Fibroblast of skin of right biceps (primary cell): Measurements from ENCODE around the gene HES1.
"Not testable (repeated sequence)": the region's sequence is repeated elsewhere in the genome, so short reads cannot be mapped to it uniquely, and the experiment has no call there.

Experiments
- DNase-seq: peaks from one replicate; pipeline ENCODE4 v3.0.0-alpha.2; 2013

Gene HES1

GRCh38 chr3:194142156-194142910, 6.4 kb downstream of the HES1 start:
- DNase-seq: peak; percentile 30

- DNase-seq: no peak
These were observed 9.8 kb downstream of the HES1 start for GRCh38 chr3:194145702-194146101.

GRCh38 chr3:194147679-194148078, 11.7 kb downstream of the HES1 start:
- DNase-seq: no peak

- DNase-seq: peak; percentile 71
These were observed 12.4 kb downstream of the HES1 start for GRCh38 chr3:194148383-194148782.

DNA sequence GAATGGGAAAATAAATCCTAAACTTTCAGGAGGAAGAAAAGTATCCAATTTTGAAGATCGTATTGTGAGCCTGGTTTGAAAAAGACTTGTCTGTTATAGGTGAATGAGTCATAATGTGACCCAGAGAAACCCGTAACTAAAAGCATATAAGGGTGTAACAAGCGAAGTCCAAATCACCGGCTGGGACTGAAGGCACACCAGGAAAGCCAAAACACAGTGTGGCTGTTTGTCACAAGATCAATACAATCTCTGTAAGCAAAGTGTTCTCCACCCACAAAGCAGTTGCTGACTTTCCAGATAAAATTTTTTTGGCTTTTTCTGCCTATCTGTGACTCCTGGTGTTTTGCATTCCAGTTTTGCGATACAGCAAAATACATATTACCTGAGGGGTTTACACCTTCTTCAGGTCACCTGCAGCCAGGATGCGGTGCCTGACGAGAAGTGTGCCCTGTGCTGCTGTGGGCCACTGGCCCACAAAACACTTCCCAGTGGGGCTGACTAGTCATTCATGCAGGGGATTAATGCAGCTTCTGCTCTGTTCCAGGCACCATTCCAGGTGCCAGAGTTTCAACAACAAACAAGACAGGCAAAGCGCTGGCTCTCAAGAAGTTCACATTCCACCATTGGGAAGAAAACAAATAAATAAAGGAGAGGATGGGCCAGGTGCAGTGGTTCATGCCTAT, 14.4 kb downstream of the HES1 start:
- DNase-seq: no peak

- not testable (repeated sequence) for DNase-seq
These were observed 15.0 kb downstream of the HES1 start for GRCh38 chr3:194150935-194151302.

GRCh38 chr3:194154346-194154745, 18.4 kb downstream of the HES1 start:
- DNase-seq: no peak

DNA sequence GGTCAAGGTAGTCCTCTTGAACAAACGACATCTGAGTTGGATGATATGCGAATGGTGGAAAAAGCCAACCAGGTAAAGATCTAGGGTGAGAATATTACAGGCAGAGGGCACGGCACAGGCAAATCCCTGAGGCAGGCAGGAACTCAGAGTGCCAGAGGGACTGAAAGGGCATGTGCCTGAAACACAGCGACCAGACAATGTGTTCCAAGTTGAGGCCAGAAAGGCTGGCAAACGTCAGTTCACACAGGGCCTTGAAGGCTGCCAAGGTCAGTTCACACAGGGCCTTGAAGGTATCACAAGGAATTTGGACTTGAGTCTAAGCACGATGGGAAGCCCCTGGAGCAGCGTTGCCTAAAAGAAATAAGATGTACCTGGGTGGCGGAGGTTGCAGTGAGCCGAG, 20.1 kb downstream of the HES1 start:
- DNase-seq: no peak

DNA sequence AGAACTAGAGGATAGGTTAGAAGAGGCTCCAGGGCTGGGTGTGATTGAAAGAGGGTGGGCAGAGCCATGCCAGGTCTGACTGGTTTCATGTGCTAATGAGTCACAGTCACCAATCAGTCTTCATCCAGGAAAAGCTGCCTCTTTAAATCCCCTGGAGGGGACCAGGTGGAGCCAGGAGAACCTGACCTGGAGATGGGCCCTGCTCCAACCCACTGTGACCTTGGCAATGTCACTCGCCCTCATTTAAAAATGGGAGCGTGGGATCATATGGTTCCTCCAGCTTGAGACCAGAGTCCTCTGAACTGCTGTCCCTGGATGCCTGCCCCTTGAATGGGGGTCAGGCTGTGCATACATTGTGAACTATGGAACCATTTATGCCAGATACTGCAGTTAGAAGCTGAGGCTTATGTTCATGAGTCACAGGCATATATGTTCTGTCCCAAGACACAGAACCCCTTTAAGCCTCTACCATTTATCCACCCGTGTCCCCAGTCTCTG, 23.0 kb downstream of the HES1 start:
- no peak for DNase-seq

- DNase-seq: no peak
These were observed 24.2 kb downstream of the HES1 start for GRCh38 chr3:194160158-194160557.

DNA sequence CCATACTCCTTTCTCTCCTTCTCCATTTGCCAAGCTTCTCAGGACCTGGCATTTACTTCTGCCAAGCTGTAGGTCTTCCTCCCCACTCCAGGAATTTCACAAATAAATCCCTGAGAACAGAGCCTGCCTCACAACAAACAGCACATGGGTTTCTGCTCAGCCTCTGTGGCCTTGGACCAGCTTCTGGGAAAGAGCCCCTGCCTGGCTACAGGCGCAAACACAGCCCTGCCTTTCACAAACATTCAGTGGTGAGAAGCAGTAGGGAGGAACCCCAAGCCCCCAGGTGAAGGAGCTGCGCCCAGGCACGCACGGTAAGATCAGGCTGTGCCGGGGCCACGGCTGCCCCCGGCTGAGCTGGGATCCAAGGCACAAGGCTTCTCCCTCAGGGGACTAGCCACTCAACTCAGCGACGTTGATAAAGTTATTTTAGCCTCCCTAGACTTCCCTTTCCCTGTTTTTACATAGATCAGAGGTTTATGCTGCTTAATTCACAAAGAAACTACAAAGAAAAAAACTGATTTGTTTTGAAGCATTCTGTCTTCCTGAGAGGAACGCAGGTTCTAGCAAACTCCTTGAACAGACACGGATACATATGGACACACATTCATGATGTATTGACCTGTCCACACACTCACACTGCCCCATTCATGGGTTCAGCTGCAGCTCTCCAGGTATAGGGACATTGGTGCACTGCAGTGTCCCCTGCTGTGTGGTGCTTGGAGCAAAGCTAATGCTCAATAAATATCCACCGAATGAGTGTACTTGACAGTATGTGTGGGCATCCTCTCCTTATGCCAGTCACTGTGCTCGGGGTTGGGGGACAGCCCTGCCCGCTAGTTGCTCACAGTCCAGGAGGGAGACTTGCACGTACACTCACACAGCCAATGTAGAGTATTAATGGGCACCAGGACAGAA, 25.4 kb downstream of the HES1 start:
- no peak for DNase-seq

DNA sequence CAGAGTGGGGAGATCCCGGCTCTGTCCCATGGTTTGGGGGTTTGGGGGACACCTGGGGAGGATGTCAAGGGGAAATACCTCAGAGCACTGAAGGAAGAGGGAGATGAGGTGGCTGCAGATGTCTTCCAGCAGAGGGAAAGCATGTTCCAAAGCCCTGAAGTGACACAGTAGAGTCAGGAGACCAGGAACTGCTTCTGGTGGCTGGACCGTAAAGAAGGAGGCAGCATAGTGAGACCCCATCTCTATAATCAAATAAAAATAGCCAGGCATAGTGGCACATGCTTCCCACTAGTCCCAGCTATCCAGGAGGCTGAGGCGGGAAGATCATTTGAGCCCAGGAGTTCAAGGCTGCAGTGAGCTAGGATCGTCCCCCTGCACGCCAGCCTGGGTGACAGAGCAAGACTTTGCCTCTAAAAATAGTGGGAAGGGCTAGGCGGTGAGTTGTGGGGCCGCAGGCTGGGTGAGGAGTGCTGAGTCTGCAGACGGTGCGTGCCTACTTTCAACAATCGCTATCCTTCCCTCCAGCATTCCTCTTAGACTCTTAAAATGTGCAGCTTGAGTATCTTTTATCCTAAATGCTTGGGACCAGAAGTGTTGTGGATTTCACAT, 26.2 kb downstream of the HES1 start:
- no peak for DNase-seq

- DNase-seq: no peak
These were observed 27.1 kb downstream of the HES1 start for GRCh38 chr3:194162817-194163584.

DNA sequence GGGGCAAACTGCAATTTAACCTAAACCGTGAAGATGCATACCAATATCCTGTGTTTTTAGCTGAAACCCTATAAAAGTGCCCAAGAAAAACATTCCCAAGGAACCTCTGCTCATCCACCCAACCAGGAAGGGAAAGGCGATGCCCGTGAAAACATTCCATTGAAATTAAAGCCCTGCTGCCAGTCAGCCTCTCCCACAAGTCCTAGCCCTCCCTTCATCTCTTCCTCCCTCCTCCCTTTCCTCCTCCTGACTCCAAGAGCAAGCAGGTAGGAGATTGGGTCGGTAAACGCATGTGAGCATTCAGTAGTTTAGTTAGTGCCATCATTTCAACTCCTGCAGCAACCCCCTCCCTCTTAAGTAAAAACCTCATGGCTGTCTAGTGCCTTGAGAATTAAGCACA, 27.7 kb downstream of the HES1 start:
- DNase-seq: no peak

GRCh38 chr3:194164861-194165260, 28.9 kb downstream of the HES1 start:
- DNase-seq: no peak

DNA sequence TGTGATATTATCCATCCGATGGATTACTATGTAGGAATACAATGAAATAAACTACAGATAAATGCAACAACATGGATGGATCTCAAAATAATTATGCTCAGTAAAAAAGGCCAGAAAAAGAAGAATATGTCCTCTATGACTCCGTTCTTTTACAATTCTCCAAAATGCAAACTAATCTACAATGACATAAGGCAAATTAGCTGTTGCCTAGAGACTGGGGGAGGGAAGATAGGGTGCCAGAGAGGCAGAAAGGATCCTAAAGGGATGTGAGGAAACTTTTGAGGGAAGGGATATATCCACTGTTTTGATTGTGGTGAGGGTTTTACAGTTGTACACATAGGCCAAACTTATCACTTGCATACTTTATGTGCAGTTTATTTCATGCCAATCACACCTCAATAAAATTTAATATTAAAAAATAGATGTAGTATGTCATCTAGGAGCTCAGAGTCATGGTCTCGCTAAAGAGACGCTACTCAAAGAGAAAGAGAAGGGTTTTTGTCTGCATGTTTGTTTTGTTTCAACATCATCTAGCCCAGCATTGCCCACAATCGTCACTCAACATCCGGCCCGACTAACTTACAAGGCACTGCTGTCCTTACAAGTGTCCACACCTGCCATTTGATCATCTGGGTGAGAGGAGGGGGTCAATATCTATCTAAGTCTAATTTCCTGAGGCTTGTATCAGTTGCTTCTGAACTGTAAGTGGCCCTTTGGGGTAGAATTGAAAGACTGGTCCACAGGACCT, 29.5 kb downstream of the HES1 start:
- DNase-seq: no peak

- peak; percentile 38 for DNase-seq
These were observed 30.9 kb downstream of the HES1 start for GRCh38 chr3:194166682-194167479.

DNA sequence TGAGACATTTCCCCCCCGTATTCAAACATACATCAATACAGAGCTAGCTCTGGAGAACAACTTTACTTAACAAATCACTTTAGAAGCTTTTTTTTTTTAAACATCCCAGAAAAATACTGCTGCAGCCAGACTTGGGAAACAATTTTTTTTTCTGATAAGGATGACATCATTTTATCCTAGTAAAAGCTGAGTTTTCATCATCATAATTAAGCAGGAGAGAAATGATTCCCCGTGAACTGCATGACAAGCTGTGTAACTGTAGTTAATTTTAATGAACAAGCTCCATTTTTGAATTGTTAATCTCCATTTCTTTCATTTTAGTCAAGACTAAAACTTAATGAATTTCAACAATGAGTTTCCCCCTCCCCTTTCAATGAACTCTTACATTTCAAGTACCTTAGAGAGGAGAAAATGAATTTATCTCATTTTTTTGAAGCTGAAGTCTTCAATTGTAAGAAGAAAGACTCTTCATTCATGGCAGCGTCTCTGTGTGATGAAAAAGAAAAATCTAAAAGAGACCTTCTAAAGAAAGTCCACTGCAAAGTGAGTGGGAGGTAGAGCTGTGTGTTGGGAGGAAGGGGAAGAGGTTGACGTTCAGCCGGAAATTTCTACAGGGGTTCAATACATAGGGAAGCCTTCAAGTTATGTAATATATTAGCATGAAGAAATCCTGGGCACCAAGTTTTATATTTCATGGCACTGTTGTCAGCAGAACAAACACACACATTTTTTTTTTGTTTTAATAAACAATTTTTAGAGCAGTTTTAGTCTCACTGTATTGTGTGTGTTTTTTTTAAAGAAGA, 31.7 kb downstream of the HES1 start:
- no peak for DNase-seq

DNA sequence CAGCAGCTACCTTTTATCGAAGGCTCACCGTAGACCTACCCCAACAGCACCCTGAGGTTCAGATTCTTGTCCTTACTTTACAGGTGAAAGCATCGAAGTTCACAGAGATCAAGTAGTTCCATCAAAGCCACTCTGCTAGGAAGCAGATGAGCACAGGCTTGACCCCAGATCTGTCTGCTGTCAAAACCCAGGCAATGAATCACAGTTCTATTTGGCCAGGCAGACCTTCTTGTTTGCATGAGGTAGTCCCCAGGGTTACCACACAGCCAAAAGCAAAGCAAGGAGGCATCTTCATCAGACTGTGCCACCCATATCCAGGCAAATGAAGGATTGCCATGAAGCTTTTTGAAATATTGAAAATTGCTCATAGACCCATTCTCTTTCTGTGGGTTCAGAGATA, 33.0 kb downstream of the HES1 start:
- DNase-seq: no peak

DNA sequence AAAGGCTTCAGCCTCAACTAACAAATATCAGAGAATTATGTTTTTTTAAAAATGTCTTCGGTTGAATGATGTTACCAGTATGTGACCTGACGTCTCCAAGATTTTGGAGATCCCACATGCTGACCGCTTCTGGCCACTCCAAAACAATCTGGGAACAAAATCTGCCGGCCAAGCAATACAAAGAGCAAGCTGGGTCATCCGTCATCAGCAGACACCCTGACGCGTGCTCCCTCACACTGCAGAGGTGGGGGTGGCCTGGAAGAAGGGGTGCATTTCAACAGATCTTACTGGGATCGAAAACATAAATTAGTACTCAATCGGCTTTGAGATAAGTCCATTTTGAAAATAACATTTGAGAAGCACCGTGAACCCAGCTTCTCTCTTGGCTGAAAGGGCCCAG, 33.6 kb downstream of the HES1 start:
- no peak for DNase-seq
